HepG2 (cell line): Measurements from ENCODE around the gene ZBTB14.

Experiments
- AFF4 ChIP-seq: sonication (generic); formaldehyde crosslinking; IDR thresholded peaks from 2 replicates; pipeline ENCODE4 v1.4.0; 2020; ENCODE audit warnings: missing genetic modification reagents
- KDM5A ChIP-seq: fragments of 200-600 bp; sonication (generic); IDR thresholded peaks from 2 replicates; pipeline ENCODE4 v1.7.0; 2018; ENCODE audit warnings: antibody characterized with exemption, mild to moderate bottlenecking, low read length, borderline replicate concordance
- PRDM10 ChIP-seq: sonication (generic); formaldehyde crosslinking; IDR thresholded peaks from 2 replicates; pipeline ENCODE4 v1.4.0; 2020; ENCODE audit warnings: low read depth, missing genetic modification reagents
- RFX1 ChIP-seq: fragments of 450-650 bp; IDR thresholded peaks from 2 replicates; pipeline ENCODE4 v1.6.1; 2017
- SMAD3 ChIP-seq: sonication (generic); formaldehyde crosslinking; IDR thresholded peaks from 2 replicates; pipeline ENCODE4 v1.4.0; 2020; ENCODE audit warnings: missing genetic modification reagents

- TF ChIP-seq SMAD3 (no peak), AFF4 (CRISPR knock-in tag) (no peak), PRDM10 (CRISPR knock-in tag) (no peak), RFX1 (no peak), KDM5A (no peak)
These were observed 1.3 kb upstream of the ZBTB14 start for GRCh38 chr18:5296706-5297320.
